MCF 10A (cell line): ENCODE measurements around the gene DOP1A. TPM values are rescaled to one million over a fixed set of nuclear protein-coding genes. Genes with fewer than 3 reads are reported as not detected.

Experiments
- BruUV-seq: library from RNA; stranded (reverse); fragments of 400-500 nt; replicated peaks from 2 replicates; lab custom pipeline; 2021; lab: Mats Ljungman, UMichigan
- CTCF ChIA-PET: fragments of 300-600 bp; sonication (Branson Sonifier 250); formaldehyde crosslinking; extraction: SDS; loops from one replicate; lab custom pipeline; 2021; ENCODE audit warnings: antibody characterized with exemption, inconsistent platforms; lab: Yijun Ruan, JAX
- POLR2A ChIA-PET: fragments of 300-600, 350-650 bp; sonication (Branson Sonifier 250); formaldehyde crosslinking; extraction: SDS; loops from one replicate; lab custom pipeline; 2020; ENCODE audit warnings: antibody characterized with exemption, inconsistent platforms; lab: Yijun Ruan, JAX
- DNase-seq: peaks from one replicate; pipeline ENCODE4 v3.0.0-alpha.2; 2018; ENCODE audit not compliant: unreplicated experiment
- H3K27ac Mint-ChIP-seq: one replicate; pipeline ENCODE4 v1.8.0; 2022; ENCODE audit warnings: mild to moderate bottlenecking, low read depth, mixed read lengths; ENCODE audit not compliant: unreplicated experiment
- H3K27me3 Mint-ChIP-seq: one replicate; pipeline ENCODE4 v1.8.0; 2022; ENCODE audit warnings: mixed read lengths; ENCODE audit not compliant: insufficient read depth, unreplicated experiment
- H3K36me3 Mint-ChIP-seq: one replicate; pipeline ENCODE4 v1.8.0; 2022; ENCODE audit warnings: mild to moderate bottlenecking, moderate library complexity, mixed read lengths; ENCODE audit not compliant: insufficient read depth, unreplicated experiment
- H3K4me1 Mint-ChIP-seq: one replicate; pipeline ENCODE4 v1.8.0; 2022; ENCODE audit warnings: mixed read lengths; ENCODE audit not compliant: insufficient read depth, unreplicated experiment
- H3K4me3 Mint-ChIP-seq: one replicate; pipeline ENCODE4 v1.8.0; 2022; ENCODE audit warnings: mild to moderate bottlenecking, moderate library complexity, mixed read lengths; ENCODE audit not compliant: unreplicated experiment
- H3K9me3 Mint-ChIP-seq: one replicate; pipeline ENCODE4 v1.8.0; 2022; ENCODE audit warnings: mixed read lengths; ENCODE audit not compliant: unreplicated experiment
- CTCF ChIP-seq: fragments of 200-600 bp; IDR thresholded peaks from one replicate; pipeline ENCODE4 v1.8.0; 2022; ENCODE audit warnings: antibody characterized with exemption, mild to moderate bottlenecking; ENCODE audit not compliant: unreplicated experiment
- intact Hi-C: fragments of 100-400 bp; cut with micrococcal nuclease; formaldehyde crosslinking; loops from 2 replicates; pipeline ENCODE4 v1.14.1; 2022
- total RNA-seq: library from RNA; stranded (reverse); gene quantifications from 2 replicates; pipeline ENCODE4 v1.2.3, GENCODE V29; 2022

The DOP1A gene
- total RNA-seq, 1 experiment from 2014 or later = 31.3 TPM

- CTCF ChIA-PET = interaction anchor here (0.5 to 1.3 kb wide), 3 partner anchors 39 to 1689 kb away, joined by 3 to 4 read pairs (median 3); no protein-coding TSS in a partner anchor
- H3K36me3 Mint-ChIP-seq = peaks cover 80% of the 10 kb centered on the region
Observed at GRCh38 chr6:83176246-83176645, 108.8 kb downstream of the DOP1A start.

GRCh38 chr6:83180426-83180950 is 113.0 kb downstream of the DOP1A start:
- POLR2A ChIA-PET = interaction anchor here (1.0 to 4.3 kb wide), 3 partner anchors 8 to 14 kb away, joined by 3 to 42 read pairs (median 4); partner anchors contain the start of genes PGM3 and RWDD2A
- Mint-ChIP-seq H3K27me3 (no peaks in the 10 kb centered on the region), H3K4me1 (peaks cover 30% of the 10 kb centered on the region), H3K27ac (peak overlapping the region; percentile 57), H3K4me3 (no peak overlapping the region), H3K9me3 (no peaks in the 10 kb centered on the region), H3K36me3 (peaks cover 84% of the 10 kb centered on the region)
- intact Hi-C loops = no loop called here
- no TSS peak for BruUV-seq
- CTCF ChIA-PET = interaction anchor here (0.5 to 2.2 kb wide), 4 partner anchors 35 to 114 kb away, joined by 3 to 11 read pairs (median 3); partner anchors contain the start of gene DOP1A
- no peak for DNase-seq
- no peak for TF ChIP-seq CTCF

More at GRCh38 chr6:83176246-83176645, 108.8 kb downstream of the DOP1A start:
- POLR2A ChIA-PET = no interaction called here
- no peak overlapping the region for H3K4me3 Mint-ChIP-seq
- no peaks in the 10 kb centered on the region for H3K4me1 Mint-ChIP-seq
- TF ChIP-seq CTCF = no peak
- no TSS peak for BruUV-seq
- no peaks in the 10 kb centered on the region for H3K9me3 Mint-ChIP-seq
- no peak for DNase-seq
- intact Hi-C loops = no loop called here
- H3K27ac Mint-ChIP-seq = peak overlapping the region; percentile 21
- H3K27me3 Mint-ChIP-seq = no peaks in the 10 kb centered on the region

GRCh38 chr6:83182114-83182513 is 114.6 kb downstream of the DOP1A start:
- no peak for TF ChIP-seq CTCF
- no peaks in the 10 kb centered on the region for H3K9me3 Mint-ChIP-seq
- H3K27ac Mint-ChIP-seq = no peak overlapping the region
- POLR2A ChIA-PET = interaction anchor here (3.2 to 4.3 kb wide), 2 partner anchors 10 to 11 kb away, joined by 12 to 42 read pairs; partner anchors contain the start of genes PGM3 and RWDD2A
- DNase-seq = no peak
- H3K4me1 Mint-ChIP-seq = peaks cover 30% of the 10 kb centered on the region
- no peaks in the 10 kb centered on the region for H3K27me3 Mint-ChIP-seq
- H3K4me3 Mint-ChIP-seq = no peak overlapping the region
- peaks cover 75% of the 10 kb centered on the region for H3K36me3 Mint-ChIP-seq
- CTCF ChIA-PET = interaction anchor here (0.6 to 2.2 kb wide), 2 partner anchors 33 to 182 kb away, joined by 3 to 11 read pairs; no protein-coding TSS in a partner anchor
- BruUV-seq = no TSS peak
- intact Hi-C loops = loop anchor here (2.0 kb wide), 1 partner anchor 115 kb away; the partner anchor contains the start of gene DOP1A

GRCh38 chr6:83183082-83183828 is 115.8 kb downstream of the DOP1A start:
- no peaks in the 10 kb centered on the region for H3K27me3 Mint-ChIP-seq
- BruUV-seq = no TSS peak
- peak overlapping the region; percentile 12 for H3K4me3 Mint-ChIP-seq
- peak overlapping the region; percentile 74 for H3K27ac Mint-ChIP-seq
- H3K9me3 Mint-ChIP-seq = no peaks in the 10 kb centered on the region
- DNase-seq = peak; percentile 91
- H3K36me3 Mint-ChIP-seq = peaks cover 70% of the 10 kb centered on the region
- CTCF ChIA-PET = interaction anchor here (0.6 to 10.2 kb wide), 6 partner anchors 10 to 117 kb away, joined by 3 to 88 read pairs (median 5); partner anchors contain the start of genes DOP1A and UBE3D
- POLR2A ChIA-PET = interaction anchor here (0.6 to 4.3 kb wide), 15 partner anchors 8 to 977 kb away, joined by 3 to 42 read pairs (median 5); partner anchors contain the start of genes DOP1A, PGM3, RWDD2A and UBE3D
- no peak for TF ChIP-seq CTCF
- intact Hi-C loops = loop anchor here (1.0 to 2.0 kb wide), 3 partner anchors 10 to 116 kb away; partner anchors contain the start of genes DOP1A, PGM3 and RWDD2A
- H3K4me1 Mint-ChIP-seq = peaks cover 30% of the 10 kb centered on the region
